Measurements from ENCODE around the gene TPRX2. TPM values are rescaled to one million over a fixed set of nuclear protein-coding genes. Genes with fewer than 3 reads are reported as not detected.

The TPRX2 gene
- total and polyA plus RNA-seq, 10 of the 15 experiments (the other 5 are each of a cell fraction or from before 2014, with no cell fraction given) = not detected

GRCh38 chr19:47826800-47827199, 32.2 kb upstream of the TPRX2 start:
- no peak overlapping the region for H3K4me3 ChIP-seq
- 61% methylated on average over 6 of the region's 6 CpGs for WGBS (ENCODE audit: insufficient coverage, insufficient replicate concordance, low lambda C conversion rate, missing lambda C conversion rate)
- no peaks in the 10 kb centered on the region; a peak in 2 of 4 replicates for H3K27me3 ChIP-seq (replicated peaks in 1 of 2; ENCODE audit: control insufficient read depth in 2 of 2, insufficient read depth in 2 of 2, low read length in 1 of 2)
- in situ Hi-C loops (cut with MboI) = no loop called here
- no peak overlapping the region for H3K4me2 ChIP-seq (ENCODE audit: control insufficient read depth, insufficient read depth)
- no peaks in the 10 kb centered on the region for H4K20me1 ChIP-seq (ENCODE audit: control insufficient read depth, insufficient read depth)
- ATAC-seq (no peak), FAIRE-seq (no peak), DNase-seq (ENCODE audit: low read depth, low spot score) (no peak)
- no peaks in the 10 kb centered on the region for H3K79me2 ChIP-seq (ENCODE audit: control insufficient read depth, insufficient read depth, low read length)
- no TSS peak for BruUV-seq (replicated peaks)
- ChIA-PET POLR2A (no interaction called here), SMC1A (ENCODE audit: uncharacterized antibody, unreplicated experiment) (interaction anchor here (0.6 kb wide), 1 partner anchor 302 kb away, joined by 3 read pairs; no protein-coding TSS in a partner anchor), RAD21 (ENCODE audit: unreplicated experiment) (no interaction called here), CTCF (no interaction called here)
- no peaks in the 10 kb centered on the region for H3K4me1 ChIP-seq (ENCODE audit: control insufficient read depth, insufficient read depth, low read length)
- H3K27ac ChIP-seq (ENCODE audit: control insufficient read depth, insufficient read depth) = no peak overlapping the region
- intact Hi-C loops (cut with micrococcal nuclease; ENCODE audit: unreplicated experiment) = no loop called here
- no peaks in the 10 kb centered on the region for H3K36me3 ChIP-seq (ENCODE audit: control insufficient read depth in 2 of 2, insufficient read depth in 2 of 2, low read length in 1 of 2)
- TF ChIP-seq ZNF274 (IDR thresholded peaks at IDR 0.05; ENCODE audit: insufficient read depth, insufficient read length) (no peak), ZBTB33 (IDR thresholded peaks at IDR 0.05) (no peak), TCF12 (IDR thresholded peaks at IDR 0.05; ENCODE audit: low read depth, low read length) (no peak), CTCF (IDR thresholded peaks at IDR 0.05 in 2 of 3, conservative IDR thresholded peaks at IDR 0.05 in 1 of 3; ENCODE audit: control insufficient read depth in 2 of 3, extremely low read depth in 1 of 3, insufficient read depth in 1 of 3, low read depth in 3 of 3, low read length in 3 of 3) (no peak), PAX8 (IDR thresholded peaks at IDR 0.05) (no peak), USF2 (IDR thresholded peaks at IDR 0.05; ENCODE audit: borderline replicate concordance, low read depth, low read length) (no peak)
- no peak overlapping the region for H2AFZ ChIP-seq (ENCODE audit: control insufficient read depth, low read depth, low read length)
- H3K9ac ChIP-seq (ENCODE audit: control insufficient read depth, insufficient read depth, low read length) = no peak overlapping the region
- H3K9me3 ChIP-seq (replicated peaks; ENCODE audit: control insufficient read depth, insufficient read depth, low read length) = no peaks in the 10 kb centered on the region
